ENCODE data around the gene MAPKAP1. TPM values are rescaled to one million over a fixed set of nuclear protein-coding genes. Genes with fewer than 3 reads are reported as not detected.
"Not testable (repeated sequence)": the region's sequence is repeated elsewhere in the genome, so short reads cannot be mapped to it uniquely, and the experiment has no call there.

The MAPKAP1 gene
- total RNA-seq, 1 donor from 2014 or later, result 127 TPM

GRCh38 chr9:125701351-125701750 lies 5.7 kb downstream of the MAPKAP1 start:
- no peaks in the 10 kb centered on the region for H3K9me3 ChIP-seq (replicated peaks)
- intact Hi-C loops (cut with micrococcal nuclease), result no loop called here
- peaks cover 27% of the 10 kb centered on the region for H3K4me1 ChIP-seq
- no peaks in the 10 kb centered on the region for H3K36me3 ChIP-seq
- no peak overlapping the region for H3K27ac ChIP-seq (replicated peaks)
- H3K27me3 ChIP-seq (ENCODE audit: low read depth), result no peaks in the 10 kb centered on the region
- TF ChIP-seq CTCF (IDR thresholded peaks at IDR 0.05; ENCODE audit: borderline replicate concordance), result no peak
- H3K4me3 ChIP-seq, result no peak overlapping the region
- no peak for DNase-seq

DNA sequence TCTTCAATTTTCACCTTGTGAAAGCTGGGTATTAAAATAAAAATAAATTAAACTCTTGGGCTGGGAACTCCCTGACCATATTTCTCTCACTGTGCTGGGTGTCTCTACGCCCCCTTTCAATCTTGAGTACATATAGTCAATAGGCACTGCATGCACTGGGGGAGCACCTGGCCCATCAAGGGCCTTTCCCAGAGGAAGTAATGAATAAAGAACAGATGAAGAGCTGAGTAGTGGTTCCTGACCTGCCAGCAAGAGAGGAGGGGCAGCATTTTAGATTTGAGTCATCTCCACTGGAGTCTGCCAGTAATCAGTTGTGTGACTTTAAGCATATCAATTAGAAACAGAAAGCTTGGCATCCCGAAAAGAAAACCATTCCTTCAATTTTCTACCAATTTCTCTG lies 6.2 kb downstream of the MAPKAP1 start:
- H3K27ac ChIP-seq (replicated peaks), result no peak overlapping the region
- no peak for DNase-seq
- no peak overlapping the region for H3K4me3 ChIP-seq
- no peaks in the 10 kb centered on the region for H3K36me3 ChIP-seq
- no peaks in the 10 kb centered on the region for H3K27me3 ChIP-seq (ENCODE audit: low read depth)
- TF ChIP-seq CTCF (IDR thresholded peaks at IDR 0.05; ENCODE audit: borderline replicate concordance), result no peak
- peaks cover 25% of the 10 kb centered on the region for H3K4me1 ChIP-seq
- intact Hi-C loops (cut with micrococcal nuclease), result no loop called here
- H3K9me3 ChIP-seq (replicated peaks), result no peaks in the 10 kb centered on the region

DNA sequence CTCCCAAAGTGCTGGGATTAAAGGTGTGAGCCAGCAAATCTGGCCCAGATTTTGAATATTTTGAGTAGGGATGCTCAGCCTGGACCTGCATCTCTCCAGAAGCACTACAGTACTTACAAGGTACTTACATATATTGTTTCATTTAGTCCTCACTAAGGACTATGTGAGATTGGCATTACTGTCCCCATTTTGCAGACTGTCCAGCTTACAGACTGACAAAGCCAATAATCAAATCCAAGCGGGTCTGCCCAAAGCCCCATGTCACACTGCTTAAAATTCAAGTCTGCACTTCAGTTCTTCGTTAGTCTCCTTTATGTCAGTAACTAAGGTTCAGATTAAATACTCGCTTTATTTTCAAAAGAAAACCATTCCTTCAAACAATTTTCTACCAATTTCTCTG lies 7.1 kb downstream of the MAPKAP1 start:
- intact Hi-C loops (cut with micrococcal nuclease), result no loop called here
- no peak overlapping the region for H3K4me3 ChIP-seq
- H3K27ac ChIP-seq (replicated peaks), result no peak overlapping the region
- peaks cover 22% of the 10 kb centered on the region for H3K4me1 ChIP-seq
- H3K36me3 ChIP-seq, result no peaks in the 10 kb centered on the region
- no peak for DNase-seq
- no peaks in the 10 kb centered on the region for H3K9me3 ChIP-seq (replicated peaks)
- no peak for TF ChIP-seq CTCF (IDR thresholded peaks at IDR 0.05; ENCODE audit: borderline replicate concordance)
- no peaks in the 10 kb centered on the region for H3K27me3 ChIP-seq (ENCODE audit: low read depth)

DNA sequence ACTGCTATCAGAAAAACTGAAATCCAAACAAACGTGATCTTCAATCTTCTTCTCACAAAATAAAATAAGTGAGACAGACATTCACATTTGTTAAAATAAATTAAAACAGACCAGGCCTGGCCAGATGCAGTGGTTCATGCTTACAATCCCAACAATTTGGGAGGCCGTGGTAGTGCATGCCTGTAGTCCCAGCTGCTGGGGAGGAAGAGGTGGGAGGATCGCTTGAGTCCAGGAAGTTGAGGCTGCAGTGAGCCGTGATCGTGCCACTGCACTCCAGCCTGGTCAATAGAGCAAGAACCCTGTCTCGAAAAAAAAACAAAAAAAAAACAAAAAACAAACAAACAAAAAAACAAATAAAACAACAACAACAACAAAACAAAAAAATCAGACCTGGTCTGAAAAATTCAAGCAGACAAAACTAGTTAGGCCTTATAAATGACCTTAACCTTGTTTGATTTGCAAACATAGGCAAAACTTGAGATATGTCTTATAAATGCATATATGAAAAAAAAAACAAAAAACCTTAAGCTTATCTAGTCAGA lies 10.8 kb downstream of the MAPKAP1 start:
- H3K9me3 ChIP-seq (replicated peaks), result no peaks in the 10 kb centered on the region

DNA sequence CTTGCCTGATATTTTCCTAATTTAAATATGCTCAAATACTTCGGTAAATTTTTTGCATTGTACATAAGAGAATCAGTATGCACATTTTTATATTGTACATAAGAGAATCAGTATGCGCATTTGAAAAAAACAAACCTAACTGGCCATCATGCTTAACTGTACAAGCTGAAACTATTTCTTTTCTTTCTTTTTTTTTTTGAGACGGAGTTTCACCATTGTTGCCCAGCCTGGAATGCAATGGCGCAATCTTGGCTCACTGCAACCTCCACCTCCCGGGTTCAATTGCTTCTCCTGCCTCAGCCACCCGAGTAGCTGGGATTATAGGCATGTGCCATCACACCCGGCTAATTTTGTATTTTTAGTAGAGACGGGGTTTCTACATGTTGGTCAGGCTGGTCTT lies 11.5 kb downstream of the MAPKAP1 start:
- H3K4me3 ChIP-seq; intact Hi-C loops (cut with micrococcal nuclease); H3K36me3 ChIP-seq; H3K27me3 ChIP-seq (ENCODE audit: low read depth); H3K27ac ChIP-seq (replicated peaks); DNase-seq; H3K9me3 ChIP-seq (replicated peaks): not testable (repeated sequence)
- peaks cover 14% of the 10 kb centered on the region for H3K4me1 ChIP-seq

More for the DNA sequence above, 10.8 kb downstream of the MAPKAP1 start:
- no peak for TF ChIP-seq CTCF (IDR thresholded peaks at IDR 0.05; ENCODE audit: borderline replicate concordance)
- Histone ChIP-seq H3K27ac (replicated peaks) (no peak overlapping the region), H3K4me3 (no peak overlapping the region), H3K36me3 (no peaks in the 10 kb centered on the region), H3K27me3 (ENCODE audit: low read depth) (no peaks in the 10 kb centered on the region), H3K4me1 (peaks cover 14% of the 10 kb centered on the region)
- intact Hi-C loops (cut with micrococcal nuclease), result no loop called here
- DNase-seq, result no peak

DNA sequence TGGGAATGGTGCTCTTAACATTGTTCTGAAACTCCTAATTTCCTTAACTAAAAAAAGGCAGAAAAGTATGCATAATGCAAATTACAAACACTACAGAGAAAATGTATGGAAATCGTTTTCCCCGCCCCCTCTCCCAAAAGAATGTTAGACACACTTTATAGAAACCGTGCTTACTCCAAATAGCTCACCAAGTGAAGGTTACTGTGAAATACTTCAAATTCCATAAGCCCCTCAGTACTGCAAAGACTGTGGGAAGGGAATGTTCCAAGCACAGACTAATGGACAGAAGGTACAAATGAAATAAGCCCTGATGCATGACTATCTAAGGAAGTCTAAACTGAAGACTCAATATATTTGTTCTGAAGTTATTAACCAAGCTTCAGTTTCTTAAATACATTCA lies 12.5 kb downstream of the MAPKAP1 start:
- H3K4me3 ChIP-seq, result no peak overlapping the region
- H3K27me3 ChIP-seq (ENCODE audit: low read depth), result no peaks in the 10 kb centered on the region
- no peaks in the 10 kb centered on the region for H3K36me3 ChIP-seq
- H3K9me3 ChIP-seq (replicated peaks), result no peaks in the 10 kb centered on the region
- H3K4me1 ChIP-seq, result peaks cover 14% of the 10 kb centered on the region
- no peak for DNase-seq
- no peak overlapping the region for H3K27ac ChIP-seq (replicated peaks)
- TF ChIP-seq CTCF (IDR thresholded peaks at IDR 0.05; ENCODE audit: borderline replicate concordance), result no peak
- intact Hi-C loops (cut with micrococcal nuclease), result no loop called here

DNA sequence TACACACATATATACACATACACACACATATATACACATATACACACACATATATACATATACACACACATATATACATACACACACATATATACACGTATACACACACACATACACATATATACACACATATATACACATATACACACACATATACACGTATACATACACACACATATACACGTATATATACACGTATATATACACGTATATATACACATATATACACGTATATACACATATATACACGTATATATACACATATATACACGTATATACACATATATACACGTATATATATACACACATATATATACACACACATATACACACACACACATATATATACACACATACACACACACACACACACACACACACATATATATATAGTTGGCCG lies 13.5 kb downstream of the MAPKAP1 start:
- H3K36me3 ChIP-seq; H3K27ac ChIP-seq (replicated peaks); intact Hi-C loops (cut with micrococcal nuclease); DNase-seq; H3K4me3 ChIP-seq; H3K27me3 ChIP-seq (ENCODE audit: low read depth); H3K9me3 ChIP-seq (replicated peaks): not testable (repeated sequence)
- H3K4me1 ChIP-seq, result peaks cover 14% of the 10 kb centered on the region

All from left ventricle myocardium inferior (tissue), 1 donor.